ENCODE data around the gene MRM3.
"Not testable (repeated sequence)": the region's sequence is repeated elsewhere in the genome, so short reads cannot be mapped to it uniquely, and the experiment has no call there.

The MRM3 gene

DNA sequence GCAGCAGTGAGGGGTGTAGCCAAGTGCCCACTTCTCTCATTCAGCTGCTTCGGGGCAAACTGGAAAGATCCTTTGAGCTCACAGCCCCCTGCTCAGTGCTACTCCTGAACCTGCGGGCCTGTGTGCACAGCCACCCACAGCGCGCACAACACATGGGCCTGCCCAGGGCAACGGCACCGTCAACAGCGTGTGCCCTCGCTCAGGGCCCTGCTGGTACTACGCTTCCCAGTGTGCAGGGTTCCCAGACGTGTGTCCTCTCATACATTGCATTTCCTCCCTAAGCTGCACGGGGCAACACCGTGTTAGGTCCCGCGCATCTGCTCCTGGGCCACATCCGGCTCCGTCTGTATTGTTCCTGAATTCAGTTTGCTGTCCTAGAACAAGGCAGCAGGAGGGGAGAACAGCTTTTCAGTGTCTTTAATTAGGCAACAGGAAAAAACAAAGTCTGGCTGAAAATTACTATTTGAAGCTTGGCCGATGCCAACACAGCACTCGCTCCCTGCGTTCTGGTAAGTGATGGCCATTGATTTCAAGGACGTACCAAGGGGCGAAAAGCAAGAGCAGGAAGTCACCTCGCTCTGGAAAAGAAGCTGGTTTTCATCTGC is 15.2 kb downstream of the MRM3 start:
- DNase-seq, result no peak

DNA sequence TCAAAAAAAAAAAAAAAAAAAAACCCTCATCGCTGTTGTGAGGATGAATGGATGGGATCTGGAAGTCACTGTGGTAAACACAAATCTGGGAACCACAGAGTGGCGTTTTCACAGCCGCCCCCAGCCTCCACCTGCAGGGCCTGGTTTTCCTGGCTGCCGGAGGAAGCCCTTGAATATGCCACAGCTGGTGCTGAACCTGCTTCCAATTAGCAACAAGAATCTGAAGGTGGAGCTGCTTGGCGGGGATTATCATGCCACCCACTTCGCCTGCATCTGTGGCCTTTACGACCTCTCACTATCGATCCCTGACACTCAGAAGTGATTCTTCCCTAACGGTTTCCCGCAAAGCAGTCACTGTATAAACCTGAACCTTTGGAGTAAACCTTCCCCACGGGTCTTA is 16.1 kb downstream of the MRM3 start:
- DNase-seq, result no peak

DNA sequence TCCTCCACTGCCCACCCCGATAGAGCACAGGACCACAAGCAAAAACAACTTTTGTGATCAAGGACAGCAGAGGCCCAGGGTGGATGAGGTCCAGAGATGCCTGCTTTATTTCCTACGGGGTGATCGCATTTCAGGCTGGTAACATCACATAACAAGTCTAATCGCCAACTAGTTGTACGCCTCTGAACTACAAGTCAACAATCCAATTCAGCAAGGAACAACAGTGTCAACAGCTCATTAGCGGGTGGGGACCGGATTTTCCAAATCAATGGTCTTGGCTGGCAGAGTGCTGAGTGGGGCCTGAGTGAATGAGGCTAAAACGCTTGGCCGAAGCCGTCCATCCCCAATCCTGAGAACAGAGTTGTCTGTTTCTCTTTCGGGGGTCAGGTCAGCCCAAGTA is 17.1 kb downstream of the MRM3 start:
- no peak for DNase-seq

DNA sequence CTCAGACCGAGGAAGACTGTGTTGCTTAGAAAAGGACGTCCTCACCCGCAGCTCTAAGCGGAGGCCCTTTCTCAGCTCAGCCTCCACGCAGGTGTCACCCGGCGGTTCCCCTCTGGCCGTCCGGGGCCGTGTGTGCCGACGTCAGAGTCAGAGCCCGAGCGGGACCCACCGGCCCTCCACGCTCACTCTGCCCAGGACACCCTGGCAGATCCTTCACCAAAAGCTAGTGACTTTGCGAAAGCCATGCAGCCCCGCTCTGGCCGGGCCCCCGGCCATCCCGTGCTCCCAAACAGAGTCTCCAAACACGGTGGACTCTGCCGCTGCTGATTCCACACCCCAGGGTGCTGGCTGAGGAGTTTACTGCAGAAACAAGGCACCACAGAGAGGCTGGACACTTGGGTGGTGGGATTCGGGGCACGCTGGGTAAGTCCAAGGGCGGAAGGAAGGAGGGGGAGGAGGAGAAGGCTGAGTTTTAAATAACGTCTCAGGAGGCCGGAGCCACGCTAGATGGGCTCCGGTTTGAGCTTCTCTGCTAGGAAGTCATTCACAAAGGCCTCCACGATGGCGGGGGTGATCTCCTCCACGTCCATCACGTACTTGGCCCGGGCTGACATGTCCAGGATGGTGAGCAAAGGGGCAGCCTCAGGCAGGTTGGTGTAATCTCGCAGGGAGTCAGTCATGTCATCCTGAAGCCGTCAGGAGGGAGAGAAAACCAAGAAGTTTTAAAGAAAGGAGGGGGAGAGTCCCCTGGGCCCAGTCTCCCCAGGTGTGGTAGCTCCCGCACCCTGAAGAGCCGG is 18.5 kb downstream of the MRM3 start:
- DNase-seq, result no peak

DNA sequence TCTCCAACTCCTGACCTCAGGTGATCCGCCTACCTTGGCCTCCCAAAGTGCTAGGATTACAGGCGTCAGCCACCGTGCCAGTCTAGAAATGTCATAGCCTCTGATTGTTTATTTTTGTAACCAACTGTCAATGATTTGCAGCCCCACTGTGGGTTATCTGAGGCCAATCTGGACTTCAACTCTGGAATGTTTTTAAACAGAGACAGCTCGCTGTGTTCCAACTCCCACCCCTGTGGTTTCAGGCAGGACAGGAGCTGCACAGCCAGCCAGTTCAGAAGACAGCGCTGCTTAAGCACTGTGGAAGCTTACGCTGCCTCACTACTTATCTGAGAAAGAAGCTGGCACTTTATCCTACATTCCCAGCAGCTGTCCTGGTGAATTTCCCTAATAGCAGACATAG is 19.5 kb downstream of the MRM3 start:
- no peak for DNase-seq

DNA sequence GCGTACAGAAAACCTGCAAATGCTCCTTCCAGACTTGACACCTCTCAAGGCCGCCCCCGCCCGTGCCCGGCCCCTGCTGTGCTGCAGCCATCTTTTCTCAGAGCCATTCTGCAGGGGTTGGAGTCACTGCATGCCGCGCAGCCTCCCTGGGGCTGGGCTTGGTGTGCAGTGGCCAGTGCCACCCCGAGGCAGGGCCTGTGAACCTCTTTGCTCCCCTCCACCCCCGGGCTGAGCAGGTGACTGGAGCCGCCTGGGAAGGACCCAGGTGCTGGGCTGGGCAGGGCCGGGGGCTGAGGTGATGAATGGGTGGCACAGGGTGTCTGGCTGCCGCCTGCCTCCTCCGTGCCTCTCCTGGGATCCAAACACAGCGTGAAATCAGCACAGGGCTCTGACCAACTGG is 20.3 kb downstream of the MRM3 start:
- DNase-seq, result no peak

DNA sequence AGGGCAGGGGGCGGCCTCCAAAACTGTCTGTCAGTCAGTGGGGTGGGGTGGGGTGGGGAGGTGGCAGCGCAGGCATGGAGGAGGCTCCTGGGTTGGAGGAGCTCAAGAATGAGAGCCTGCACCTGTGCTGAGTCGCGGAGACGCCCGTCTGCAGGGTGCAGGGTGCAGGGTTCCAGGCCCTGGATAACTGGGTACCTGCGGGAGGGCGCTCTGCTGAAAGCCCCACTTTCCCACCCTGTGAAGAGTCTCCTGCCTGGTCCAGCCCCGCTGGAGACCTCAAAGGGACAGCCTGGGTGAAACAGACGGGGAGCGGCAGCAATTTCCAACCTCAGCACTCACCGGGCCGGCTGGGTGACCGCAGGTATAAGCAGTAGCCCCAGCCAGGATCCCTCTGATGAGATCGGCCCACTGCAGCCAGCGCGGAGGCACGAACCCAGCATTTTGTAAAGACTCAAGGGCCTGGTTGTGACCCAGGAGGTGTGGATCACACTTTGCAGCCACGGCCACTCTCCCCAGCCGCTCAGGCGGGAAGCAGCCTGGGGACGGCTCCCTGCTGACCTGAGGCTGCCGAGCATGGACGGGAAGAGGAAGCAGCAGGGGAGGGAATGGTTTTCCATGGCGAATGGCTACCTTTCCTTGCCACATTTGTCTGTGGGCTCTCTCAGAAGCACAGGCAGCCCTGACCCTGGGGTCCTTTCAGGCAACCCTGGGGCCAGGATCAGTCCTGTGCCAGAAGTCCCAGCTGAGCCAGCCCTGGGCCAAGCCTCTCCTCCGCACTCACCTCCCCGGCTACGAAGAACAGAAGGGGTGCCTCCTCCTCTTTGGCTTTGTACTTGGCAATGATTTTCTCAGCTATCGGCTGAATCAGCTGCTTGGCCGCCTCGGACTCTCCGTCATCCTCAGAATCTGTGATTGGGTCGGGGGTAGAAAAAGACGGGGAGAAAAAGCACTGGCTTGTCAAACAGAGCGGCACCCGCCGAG is 21.0 kb downstream of the MRM3 start:
- no peak for DNase-seq

DNA sequence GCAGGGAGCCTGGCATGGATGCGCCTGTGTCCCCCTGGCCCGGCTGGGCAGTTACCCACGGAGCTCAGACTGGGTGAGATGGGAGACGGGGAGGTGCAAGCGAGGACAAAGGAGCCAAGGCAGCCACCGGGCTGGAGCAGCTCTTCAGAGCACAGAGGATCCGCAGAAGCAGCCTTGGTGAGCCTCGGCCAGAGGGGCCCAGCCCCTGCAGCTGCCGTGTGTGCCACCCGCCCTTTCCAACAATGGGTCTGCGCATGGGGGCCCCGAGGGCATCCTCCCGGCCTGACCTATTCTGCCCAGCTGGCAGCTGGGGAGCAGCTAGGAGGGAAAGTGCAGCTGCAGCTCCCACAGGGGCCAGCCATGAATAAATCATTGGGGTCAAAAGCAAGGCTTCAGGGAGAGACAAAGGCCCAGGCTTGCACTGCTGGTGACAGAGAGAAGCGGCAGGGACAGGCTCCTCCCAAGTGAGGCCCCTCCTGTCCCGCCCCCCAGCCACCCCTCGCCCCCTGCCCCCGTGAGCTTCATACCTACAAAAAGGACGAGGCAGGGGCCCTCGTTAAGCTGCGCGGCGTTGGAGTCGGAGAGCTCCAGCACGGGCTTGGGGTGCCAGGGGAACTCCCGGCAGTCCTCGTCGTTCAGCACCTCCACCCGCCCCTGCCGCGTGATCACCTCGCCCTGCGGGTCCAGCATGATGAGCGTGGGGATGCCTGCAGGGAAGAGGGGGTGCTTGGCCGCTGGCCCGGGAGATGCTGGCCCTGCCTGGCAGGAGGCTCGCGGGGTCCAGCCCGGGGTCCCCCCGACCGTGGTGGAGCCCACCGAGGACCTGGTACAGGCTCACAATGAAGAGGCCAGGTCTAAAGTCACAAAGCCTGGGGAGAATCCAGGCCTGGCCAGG is 22.6 kb downstream of the MRM3 start:
- no peak for DNase-seq

DNA sequence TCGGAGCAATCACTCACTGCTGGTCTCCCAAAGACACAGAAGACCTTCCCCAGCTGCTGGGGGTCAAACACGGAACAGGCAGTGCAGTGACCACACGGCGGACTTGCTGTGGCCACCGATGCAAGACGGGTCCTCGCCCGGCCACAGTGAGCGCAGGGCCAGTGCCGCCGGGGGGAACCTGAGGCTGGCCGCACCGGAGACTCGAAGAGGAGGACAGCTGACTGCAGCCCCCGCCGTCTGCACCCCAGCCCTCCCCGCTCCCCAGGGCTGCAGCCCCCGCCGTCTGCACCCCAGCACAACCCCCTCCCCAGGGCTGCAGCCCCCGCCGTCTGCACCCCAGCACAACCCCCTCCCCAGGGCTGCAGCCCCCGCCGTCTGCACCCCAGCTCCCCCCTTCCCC is 23.7 kb downstream of the MRM3 start:
- DNase-seq, result not testable (repeated sequence)

DNA sequence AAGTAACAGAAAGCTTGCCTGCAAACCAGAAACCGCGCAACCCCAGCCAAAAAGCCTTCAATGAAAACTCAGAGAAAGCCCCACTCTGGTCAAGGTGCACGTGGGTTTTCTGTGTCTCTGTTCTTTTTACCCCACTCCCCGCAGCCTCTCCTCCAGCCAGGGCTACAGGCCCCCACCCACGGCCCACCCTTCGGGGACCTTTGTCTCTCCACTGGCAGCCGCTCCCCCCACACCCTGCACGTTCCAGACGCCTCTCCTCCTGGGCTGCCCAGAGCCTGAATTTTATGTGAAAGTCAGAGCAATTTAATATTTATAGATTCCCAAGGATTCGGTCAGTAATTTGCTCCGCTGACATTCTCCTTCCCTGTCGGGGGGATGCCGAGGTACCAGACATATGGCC is 24.2 kb downstream of the MRM3 start:
- no peak for DNase-seq

DNA sequence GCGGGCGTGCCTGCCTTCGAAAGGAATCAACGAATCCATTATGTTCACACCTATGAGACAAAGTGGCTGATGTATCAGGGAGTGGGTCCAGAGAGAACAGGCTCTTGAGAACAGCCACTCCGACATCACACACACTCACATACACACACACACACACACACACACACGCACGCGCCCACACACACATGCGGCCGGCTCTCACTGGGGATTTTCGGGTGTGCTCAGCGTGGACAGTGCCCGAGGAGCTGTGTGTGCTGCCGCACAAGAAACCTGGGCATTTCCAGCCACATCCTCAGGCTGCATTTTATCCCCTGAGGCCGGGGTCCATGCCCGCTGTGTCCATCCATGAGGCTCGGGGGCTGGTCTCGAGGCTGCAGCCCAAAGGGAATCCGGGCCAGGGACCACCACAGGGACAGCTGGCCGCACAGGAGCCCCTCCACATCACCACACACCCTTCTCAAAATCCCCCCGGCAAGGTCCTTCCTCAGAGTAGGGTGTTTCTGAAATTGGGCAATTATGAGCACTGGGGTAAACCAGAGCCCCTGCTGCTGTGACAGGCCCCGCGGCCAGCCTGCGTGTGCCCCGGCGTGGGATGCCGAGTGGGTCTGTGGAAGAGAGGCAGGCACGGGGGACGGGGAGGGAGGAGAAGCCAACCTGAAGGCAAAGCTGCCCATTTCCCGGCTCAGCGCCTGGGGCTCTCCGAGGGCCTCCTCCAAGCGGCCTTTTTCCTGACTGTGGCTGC is 24.8 kb downstream of the MRM3 start:
- no peak for DNase-seq

DNA sequence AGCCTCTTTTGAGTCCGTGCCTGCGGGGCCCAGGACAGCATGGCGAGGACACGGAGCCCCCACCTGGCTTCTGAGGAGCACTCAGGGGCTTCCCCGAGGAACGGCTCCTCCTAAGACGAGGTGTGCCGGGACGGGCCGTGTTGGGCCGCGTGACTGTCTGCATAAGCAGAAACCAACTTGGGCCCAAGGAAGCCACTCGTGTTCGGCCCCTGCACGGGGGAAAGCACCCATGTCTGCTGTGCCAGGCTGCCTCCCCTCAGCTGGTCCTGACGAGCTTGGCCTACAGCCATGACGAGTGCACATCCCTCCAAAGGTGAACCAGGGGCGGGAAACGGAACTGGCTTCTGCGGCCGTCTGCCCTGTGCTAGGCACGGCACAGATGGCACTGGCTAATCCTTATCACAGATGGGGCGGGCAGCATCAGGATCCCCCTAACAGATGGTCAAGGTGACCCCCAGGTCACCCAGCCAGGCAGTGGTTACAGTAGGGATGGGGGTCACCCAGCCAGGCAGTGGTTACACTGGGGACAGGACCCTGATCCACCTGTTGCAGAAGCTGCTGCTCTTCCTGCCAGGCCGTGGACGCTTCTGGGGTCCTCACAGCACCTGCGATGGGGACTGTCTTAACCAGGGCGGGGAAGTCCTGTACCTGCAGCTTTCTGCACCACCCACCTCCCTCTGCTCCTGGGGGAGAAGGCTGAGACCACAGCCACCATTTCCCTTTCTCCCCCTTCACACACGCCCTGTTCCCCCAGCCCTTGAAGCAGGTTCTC is 25.6 kb downstream of the MRM3 start:
- no peak for DNase-seq

DNA sequence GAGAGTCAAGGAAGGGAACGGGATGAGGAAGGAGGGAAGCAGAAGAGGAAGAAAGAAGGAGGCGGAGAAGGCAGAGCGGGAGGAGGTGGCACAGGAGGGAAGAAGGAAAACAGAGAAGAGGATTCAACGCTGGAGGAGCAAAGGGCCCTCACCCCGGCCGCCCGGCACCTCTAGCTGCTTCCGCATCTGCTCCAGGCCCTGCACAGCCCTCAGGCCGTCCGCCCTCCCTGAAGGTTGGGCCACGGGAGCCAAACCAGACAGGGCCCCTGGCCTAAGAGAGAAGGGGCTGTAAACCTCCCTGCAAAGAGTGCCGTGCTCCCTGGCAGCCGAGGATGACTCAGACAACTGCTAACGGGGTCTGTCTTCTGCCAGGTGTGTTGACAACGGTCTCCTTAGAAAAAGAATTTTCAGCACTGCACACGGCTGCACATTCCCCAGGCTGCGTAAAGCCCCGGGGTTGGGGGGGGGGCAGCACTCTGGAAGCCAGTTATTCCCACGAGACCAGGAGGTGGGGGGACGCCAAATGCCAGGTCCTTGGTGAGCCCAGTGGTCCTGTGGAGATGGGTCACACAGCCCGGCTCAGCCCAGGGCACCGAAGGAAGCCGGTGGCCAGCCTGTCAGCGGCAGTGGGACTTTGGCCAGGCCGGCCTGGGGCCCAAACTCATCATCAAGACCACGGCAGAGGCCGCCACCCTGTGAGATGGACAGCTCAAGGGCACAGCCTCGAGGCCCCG is 29.1 kb downstream of the MRM3 start:
- no peak for DNase-seq

DNA sequence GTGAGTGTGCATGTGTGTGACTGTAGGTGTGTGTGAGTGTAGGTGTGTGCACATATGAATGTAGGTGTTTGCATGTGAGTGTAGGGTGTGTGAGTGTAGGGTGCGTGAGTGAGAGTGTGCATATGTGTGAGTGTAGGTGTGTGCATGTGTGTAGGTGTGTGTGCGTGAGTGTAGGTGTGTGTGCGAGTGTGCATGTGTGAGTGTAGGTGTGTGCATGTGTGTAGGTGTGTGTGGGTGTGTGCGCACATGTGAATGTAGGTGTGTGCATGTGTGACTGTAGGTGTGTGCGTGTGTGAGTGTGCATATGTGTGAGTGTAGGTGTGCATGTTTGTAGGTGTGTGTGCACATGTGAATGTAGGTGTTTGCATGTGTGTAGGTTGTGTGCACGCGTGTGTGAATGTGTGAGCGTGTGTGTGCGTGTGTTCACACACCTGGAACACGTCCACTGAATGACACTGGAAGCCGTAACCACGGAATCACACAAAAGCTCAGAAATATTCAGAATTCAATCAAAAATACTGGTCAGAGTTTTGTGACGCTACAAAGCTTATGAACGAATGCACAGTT is 30.6 kb downstream of the MRM3 start:
- DNase-seq, result no peak

DNA sequence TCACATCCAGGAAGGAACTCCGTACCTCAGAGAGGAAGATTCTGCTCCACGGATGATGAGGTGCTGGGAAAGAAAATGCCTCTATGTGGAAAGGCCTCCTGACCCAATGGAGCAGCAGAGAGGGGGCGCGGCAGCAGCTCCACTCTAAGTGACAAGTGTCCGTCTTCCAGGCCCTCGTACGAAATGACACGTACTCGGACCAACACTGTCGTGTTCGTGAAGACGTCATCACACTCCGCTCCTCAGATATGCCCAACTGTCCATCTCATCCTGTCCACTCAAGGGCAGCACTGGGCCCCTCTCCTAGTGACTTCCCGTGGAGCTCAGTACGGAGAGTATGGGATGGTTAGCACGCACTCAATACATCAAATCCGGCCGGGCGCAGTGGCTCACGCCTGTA is 32.2 kb downstream of the MRM3 start:
- no peak for DNase-seq

DNA sequence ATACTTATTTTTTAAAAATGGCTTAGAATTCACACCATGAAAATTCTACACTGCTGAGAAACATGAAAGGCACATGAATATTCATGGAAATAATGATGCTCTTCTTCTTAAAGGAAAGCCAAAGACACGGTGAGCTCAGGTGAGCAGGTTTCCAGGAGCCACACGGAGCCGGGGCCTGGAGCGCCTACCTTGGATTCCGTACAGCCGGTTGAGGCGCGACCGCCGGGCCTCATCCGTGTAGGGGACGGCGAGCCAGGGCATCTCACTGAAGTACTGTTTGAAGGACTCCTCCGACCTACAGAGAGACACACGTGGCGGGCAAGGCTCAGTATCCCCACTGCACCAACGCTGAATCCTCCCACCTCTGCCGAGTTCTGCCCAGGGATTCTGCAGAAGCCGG is 37.1 kb downstream of the MRM3 start:
- DNase-seq, result no peak

DNA sequence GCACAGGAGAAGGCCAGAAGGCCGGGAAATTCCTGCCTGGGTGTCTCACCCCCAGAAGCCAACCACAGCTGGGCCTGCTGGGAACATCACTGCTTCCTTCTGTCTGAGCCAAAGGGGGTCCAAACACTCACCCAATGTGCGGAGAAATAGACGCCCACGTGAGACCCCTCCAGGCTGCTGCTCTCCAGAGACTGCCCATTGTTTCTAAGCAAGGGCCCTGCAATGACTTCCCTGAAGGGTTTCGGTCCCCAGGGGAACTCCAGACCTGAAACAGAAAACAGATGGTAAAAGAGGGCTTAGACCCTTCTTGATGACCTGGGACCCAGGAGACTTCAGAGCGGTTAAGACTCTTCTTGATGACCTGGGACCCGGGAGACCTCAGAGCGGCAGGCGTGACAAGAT is 41.3 kb downstream of the MRM3 start:
- no peak for DNase-seq

DNA sequence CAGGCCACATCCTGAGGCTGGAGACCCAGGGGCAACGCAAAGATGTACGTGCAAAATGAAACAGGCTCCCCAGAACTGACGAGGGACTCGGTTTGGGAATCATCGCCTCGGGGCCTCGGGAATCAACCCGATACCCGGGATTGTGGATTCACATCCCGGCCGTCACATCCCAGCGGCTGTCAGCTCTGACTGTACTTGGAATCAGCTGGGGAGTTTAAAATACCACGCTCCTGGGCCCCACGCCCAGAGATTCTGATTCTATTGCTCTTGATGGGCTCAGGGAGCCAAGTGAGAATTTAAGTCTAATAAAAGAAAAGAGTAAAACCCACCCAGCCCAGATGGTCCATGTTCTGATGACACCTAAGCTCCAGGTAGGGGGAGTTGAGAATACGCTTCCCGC is 42.2 kb downstream of the MRM3 start:
- no peak for DNase-seq

DNA sequence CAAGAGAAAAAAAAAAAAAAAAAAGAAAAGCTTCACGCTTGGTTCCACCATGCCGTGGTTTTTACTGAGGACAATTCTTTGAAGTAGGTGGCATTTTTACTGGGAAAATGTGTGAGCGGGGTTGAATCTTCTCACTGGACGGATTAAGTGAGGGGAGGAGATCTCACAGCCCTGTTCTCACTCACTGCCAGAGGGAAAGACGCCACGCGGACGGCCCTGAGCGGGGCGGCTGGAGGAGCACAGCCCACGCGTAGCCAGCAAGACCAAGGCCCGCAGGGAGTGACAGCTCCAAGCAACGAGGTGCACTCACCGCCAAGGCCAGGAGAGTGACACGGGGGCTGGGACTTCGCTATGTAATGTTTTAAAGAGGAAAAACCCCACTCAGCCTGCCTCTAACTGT is 43.1 kb downstream of the MRM3 start:
- no peak for DNase-seq

DNA sequence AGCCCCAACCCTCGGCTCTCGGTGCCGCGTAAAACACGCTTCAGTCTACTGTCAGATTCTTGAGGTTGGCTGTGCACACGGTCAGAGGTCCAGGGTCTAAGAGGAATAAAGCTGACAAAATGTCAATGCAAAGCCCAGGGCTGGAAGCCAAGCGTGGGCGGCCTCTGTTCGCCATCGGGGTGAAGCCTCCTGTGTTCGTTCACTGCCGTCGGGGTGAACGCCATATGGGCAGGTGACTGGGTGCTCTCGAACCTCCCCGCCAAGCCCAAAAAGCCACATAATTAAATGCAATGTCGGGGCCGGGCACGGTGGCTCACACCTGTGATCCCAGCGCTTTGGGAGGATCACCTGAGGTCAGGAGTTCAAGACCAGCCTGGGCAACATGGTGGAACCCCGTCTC is 44.6 kb downstream of the MRM3 start:
- DNase-seq, result no peak

All from activated CD4-positive, alpha-beta T cell treated with anti-CD3 and anti-CD28 coated beads for 48 hours (primary cell).